NB4 (cell line): Measurements from ENCODE around the gene SAMD14.

Experiments used
- CTCF ChIP-seq: IDR thresholded peaks from one replicate; pipeline ENCODE4 v1.5.1; 2012; ENCODE audit warnings: low read depth, low read length
- MAX ChIP-seq: IDR thresholded peaks from 2 replicates; pipeline ENCODE4 v1.6.1; 2011; ENCODE audit warnings: low read depth, low read length

DNA sequence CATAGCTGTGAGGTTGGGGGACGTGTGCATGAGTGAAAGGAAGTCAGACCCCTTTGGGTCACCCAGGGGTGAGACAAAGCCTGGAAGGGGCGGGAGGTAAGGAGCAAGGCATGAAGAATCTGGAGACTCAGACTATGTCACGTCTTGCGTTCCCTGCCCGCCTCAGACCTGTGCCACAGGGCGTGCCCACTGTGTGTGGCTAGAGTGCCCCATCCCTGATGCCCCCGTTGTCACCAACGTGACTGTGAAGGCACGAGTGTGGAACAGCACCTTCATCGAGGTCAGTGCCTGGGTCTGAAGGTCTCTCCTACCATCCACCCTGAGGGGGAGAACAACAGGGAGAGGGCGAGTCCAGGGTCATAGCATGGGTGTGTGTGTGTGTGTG lies 49.9 kb downstream of the SAMD14 start:
- TF ChIP-seq MAX (no peak), CTCF (no peak)
